Activated naive CD4-positive, alpha-beta T cell treated with anti-CD3 and anti-CD28 coated beads, Interleukin-2, amount 10 ng/mL, durations not matched to agents 7 days and 5 days (primary cell): ENCODE data around the gene CFAP251.

ENCODE experiments used
- CTCF ChIA-PET: fragments of 350-600 bp; sonication (Branson Sonifier 250); formaldehyde crosslinking; loops from one replicate; lab custom pipeline; 2021; ENCODE audit warnings: antibody characterized with exemption; lab: Charles Lee
- DNase-seq: peaks from one replicate; pipeline ENCODE4 v3.0.0-alpha.2; 2020
- H3K27ac Mint-ChIP-seq: one replicate; pipeline ENCODE4 v1.8.0; 2021; ENCODE audit warnings: mild to moderate bottlenecking, moderate library complexity, mixed read lengths
- H3K27me3 Mint-ChIP-seq: one replicate; pipeline ENCODE4 v1.8.0; 2021; ENCODE audit warnings: mild to moderate bottlenecking, mixed read lengths
- H3K36me3 Mint-ChIP-seq: one replicate; pipeline ENCODE4 v1.8.0; 2021; ENCODE audit warnings: mixed read lengths
- H3K4me1 Mint-ChIP-seq: one replicate; pipeline ENCODE4 v1.8.0; 2021; ENCODE audit warnings: mixed read lengths
- H3K4me3 Mint-ChIP-seq: one replicate; pipeline ENCODE4 v1.8.0; 2021; ENCODE audit warnings: mild to moderate bottlenecking, moderate library complexity, mixed read lengths
- H3K9me3 Mint-ChIP-seq: one replicate; pipeline ENCODE4 v1.8.0; 2021; ENCODE audit warnings: mixed read lengths

The CFAP251 gene

DNA sequence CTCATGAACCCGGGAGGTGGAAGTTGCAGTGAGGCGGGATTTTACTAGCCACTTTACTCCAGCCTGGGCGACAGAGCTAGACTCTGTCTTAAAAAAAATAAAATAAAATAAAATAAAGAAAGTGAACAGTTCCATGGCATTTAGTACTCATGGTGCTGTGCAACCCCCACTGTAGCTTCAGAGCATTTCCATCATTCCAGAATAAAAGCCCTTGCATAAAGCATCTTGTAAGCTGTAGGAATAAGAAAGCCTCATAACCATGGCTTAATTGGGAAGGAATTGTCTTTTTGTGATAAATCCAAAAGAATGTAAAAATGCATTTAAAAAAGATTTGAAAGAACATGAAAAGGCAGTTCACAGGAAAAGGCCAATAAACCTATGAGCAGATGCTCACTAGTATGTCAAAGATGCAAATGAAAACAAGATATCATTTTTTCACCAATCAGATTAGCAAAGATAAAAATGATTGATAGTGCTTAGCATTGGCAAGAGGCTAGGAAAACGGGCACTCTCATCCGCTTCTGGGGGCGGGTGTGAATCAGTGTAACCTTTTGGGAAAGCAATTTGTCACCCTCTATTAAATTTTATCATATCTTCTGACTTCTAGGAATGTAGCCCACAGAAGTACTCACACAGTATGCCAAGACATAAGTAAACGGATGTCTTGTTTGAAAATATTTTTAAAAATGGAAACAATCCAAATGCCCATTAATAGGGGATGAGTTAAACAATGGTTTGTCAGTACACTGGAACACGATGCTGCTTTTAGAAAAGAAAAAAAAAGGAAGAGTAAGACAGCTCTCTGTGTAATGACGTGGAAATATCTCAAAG is 46.6 kb downstream of the CFAP251 start:
- CTCF ChIA-PET: no interaction called here
- H3K4me3 Mint-ChIP-seq: no peak overlapping the region
- no peaks in the 10 kb centered on the region for H3K9me3 Mint-ChIP-seq
- H3K27ac Mint-ChIP-seq: no peak overlapping the region
- H3K4me1 Mint-ChIP-seq: peaks cover 6% of the 10 kb centered on the region
- no peaks in the 10 kb centered on the region for H3K36me3 Mint-ChIP-seq
- H3K27me3 Mint-ChIP-seq: peaks cover 5% of the 10 kb centered on the region
- DNase-seq: no peak

DNA sequence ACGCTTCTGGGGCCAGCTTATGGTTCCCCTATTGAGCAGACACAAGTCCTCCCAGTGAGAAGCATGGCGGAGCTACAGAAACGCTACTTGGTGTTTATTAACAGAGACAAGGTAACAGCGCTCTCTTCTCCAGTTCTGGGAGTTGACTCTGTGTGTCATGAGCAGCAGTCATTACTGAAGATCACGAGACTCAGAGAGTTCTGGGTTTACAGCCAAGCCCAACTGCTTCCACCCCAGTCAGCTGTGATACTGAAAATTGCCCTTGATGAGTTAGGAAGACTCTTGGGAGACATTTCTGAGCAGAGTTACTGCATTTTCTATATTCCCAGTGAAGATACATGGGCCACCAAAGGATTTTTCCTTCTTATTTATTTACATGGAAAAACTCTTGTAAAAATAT is 48.6 kb downstream of the CFAP251 start:
- Mint-ChIP-seq H3K9me3 (peaks cover 2% of the 10 kb centered on the region), H3K27ac (no peak overlapping the region), H3K36me3 (no peaks in the 10 kb centered on the region), H3K27me3 (peaks cover 5% of the 10 kb centered on the region), H3K4me3 (no peak overlapping the region), H3K4me1 (peaks cover 6% of the 10 kb centered on the region)
- no peak for DNase-seq
- CTCF ChIA-PET: no interaction called here

DNA sequence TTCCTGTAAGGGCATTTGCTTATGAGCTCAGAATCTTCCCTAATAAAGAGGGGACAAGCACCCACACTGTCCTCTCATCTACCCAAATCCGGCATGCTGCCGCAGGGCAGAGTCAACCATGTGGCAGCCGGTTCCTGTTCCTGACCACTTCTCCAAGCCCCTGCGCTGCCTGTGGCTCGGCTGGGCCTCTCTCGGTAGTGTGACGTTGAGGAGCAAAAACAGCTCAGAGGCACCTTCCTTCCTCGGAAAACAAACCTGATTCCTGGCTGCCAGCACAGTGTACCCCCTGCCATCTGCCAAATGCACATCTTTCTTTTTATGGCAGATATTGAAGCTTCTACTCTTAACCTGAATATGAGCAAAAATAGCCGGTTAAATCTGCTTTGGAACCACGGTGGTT is 50.5 kb downstream of the CFAP251 start:
- H3K27ac Mint-ChIP-seq: no peak overlapping the region
- no peak for DNase-seq
- peaks cover 5% of the 10 kb centered on the region for H3K27me3 Mint-ChIP-seq
- H3K9me3 Mint-ChIP-seq: peaks cover 5% of the 10 kb centered on the region
- H3K36me3 Mint-ChIP-seq: no peaks in the 10 kb centered on the region
- H3K4me3 Mint-ChIP-seq: no peak overlapping the region
- CTCF ChIA-PET: interaction anchor here (0.6 kb wide), 2 partner anchors 23 to 680 kb away, joined by 3 read pairs; no protein-coding TSS in a partner anchor
- H3K4me1 Mint-ChIP-seq: peaks cover 6% of the 10 kb centered on the region

DNA sequence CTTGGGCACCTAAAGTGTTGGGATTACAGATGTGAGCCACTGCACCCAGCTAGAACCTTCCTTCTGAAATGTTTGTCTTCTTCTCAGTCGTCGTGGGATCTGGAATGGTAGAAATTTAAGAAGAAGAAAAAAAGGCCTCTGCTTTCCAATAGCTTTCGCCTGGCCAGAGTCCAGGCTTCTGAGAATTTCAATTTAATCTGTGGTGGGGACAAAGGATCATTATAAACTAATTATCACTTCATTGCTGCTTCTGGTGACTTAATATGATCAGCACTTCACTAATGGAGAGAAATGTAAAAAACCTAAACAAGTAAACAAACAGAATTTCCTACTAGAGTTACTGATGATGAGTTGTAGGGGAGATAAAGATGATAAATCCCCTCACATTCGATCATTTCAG is 51.3 kb downstream of the CFAP251 start:
- peaks cover 10% of the 10 kb centered on the region for H3K9me3 Mint-ChIP-seq
- no peaks in the 10 kb centered on the region for H3K36me3 Mint-ChIP-seq
- DNase-seq: no peak
- H3K4me3 Mint-ChIP-seq: no peak overlapping the region
- H3K27me3 Mint-ChIP-seq: peaks cover 7% of the 10 kb centered on the region
- peaks cover 6% of the 10 kb centered on the region for H3K4me1 Mint-ChIP-seq
- CTCF ChIA-PET: no interaction called here
- H3K27ac Mint-ChIP-seq: no peak overlapping the region

DNA sequence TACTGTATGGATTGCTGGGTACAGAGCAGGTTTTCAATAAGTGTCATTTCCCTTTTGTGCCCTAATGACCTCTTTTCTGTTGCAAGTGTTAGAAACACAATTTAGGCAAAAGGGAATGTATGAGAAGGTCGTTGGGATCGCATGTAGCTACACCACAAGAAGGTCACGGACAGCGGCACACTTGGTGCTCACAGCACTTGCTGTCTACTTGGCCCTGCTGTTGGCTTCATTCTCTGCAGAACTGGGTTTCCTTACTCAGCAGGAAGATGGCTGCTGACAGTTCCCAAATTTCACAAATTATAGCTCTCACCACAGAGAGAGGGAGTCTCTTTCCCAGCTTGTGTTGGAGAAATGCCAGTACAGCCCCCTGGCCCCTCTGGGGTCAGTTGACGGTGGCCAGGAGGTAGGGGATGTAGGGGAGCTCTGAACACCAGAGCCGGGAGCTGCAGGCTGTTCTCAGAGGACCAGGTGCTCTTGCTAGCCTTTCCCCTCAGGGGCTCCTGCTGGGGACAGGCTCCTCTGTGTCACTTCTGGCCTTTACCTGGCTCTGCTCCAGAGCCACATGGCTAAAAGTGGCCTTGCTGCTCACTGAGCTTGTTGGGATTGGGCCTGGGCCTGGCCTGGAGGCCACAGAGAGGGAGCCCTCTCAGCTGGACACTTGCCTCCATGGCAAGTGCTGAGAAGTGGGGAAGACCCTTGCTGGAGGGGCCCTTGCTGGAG is 52.3 kb downstream of the CFAP251 start:
- peaks cover 14% of the 10 kb centered on the region for H3K27me3 Mint-ChIP-seq
- no peak overlapping the region for H3K27ac Mint-ChIP-seq
- H3K4me1 Mint-ChIP-seq: peaks cover 6% of the 10 kb centered on the region
- no peaks in the 10 kb centered on the region for H3K36me3 Mint-ChIP-seq
- no peak for DNase-seq
- CTCF ChIA-PET: no interaction called here
- H3K9me3 Mint-ChIP-seq: peaks cover 10% of the 10 kb centered on the region
- no peak overlapping the region for H3K4me3 Mint-ChIP-seq

DNA sequence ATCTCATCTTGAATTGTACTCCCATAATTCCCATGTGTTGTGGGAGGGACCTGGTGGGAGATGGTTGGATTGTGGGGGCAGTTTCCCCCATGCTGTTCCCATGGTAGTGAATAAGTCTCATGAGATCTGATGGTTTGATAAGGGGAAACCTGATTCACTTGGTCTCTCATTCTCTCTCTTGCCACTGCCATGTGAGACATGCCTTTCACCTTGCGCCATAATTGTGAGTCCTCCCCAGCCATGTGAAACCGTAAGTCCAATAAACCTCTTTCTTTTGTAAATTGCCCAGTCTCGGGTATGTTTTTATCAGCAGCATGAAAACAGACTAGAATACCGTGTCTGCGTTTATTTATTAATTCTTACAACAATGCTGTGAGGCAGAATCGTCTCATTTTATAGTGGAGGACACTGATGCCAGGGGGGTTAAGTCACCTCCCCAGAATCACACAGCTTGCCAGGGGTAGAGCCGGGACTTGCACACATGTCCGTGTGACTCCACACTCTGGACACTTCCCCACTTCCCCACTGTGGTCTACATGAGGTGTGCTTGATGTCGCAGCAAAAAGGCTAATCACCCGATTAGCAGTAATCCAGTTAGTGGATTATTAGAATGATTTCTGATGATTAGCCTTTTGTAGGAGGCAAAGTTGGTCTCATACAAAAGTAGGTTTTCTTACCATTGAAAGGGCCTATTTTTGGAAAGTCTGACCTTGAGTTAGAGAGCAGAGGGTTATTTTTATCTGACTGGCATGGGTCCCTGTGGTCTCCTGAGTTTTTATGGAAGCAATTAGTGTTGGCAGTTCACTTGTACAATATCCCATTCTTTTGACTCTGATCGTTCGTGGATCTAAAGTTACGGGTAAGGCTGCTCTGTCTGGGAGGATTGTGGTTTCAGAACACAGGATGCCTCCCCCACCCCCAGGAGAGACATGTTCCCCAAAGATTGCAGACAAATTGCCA is 55.9 kb downstream of the CFAP251 start:
- H3K27ac Mint-ChIP-seq: no peak overlapping the region
- no peak overlapping the region for H3K4me3 Mint-ChIP-seq
- H3K4me1 Mint-ChIP-seq: peaks cover under 1% of the 10 kb centered on the region
- no peaks in the 10 kb centered on the region for H3K36me3 Mint-ChIP-seq
- H3K9me3 Mint-ChIP-seq: peaks cover 10% of the 10 kb centered on the region
- CTCF ChIA-PET: no interaction called here
- H3K27me3 Mint-ChIP-seq: peaks cover 22% of the 10 kb centered on the region
- no peak for DNase-seq

DNA sequence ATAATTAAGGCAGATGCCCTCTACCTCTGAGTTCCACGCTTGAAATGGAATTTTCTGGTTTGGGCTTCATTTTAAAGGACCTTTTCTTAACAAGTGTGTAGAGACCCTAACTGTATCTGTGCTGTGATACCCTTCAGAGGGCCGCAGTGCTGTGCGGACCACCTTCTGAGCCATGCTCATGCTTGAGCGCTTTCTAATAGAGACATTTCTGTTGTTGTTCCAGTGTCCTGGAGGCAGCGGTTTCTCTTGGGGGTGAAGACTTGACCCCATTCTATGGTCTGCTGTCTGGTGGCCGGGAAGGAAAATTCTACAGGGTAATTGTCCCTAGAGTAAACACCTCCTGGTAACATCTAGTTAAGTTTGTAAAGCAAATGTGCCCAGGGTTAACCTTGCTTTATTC is 56.6 kb downstream of the CFAP251 start:
- H3K9me3 Mint-ChIP-seq: peaks cover 10% of the 10 kb centered on the region
- no peaks in the 10 kb centered on the region for H3K36me3 Mint-ChIP-seq
- H3K4me1 Mint-ChIP-seq: no peaks in the 10 kb centered on the region
- DNase-seq: no peak
- no peak overlapping the region for H3K27ac Mint-ChIP-seq
- no peak overlapping the region for H3K4me3 Mint-ChIP-seq
- H3K27me3 Mint-ChIP-seq: peaks cover 23% of the 10 kb centered on the region
- CTCF ChIA-PET: interaction anchor here (0.8 kb wide), 1 partner anchor 10 kb away, joined by 3 read pairs; no protein-coding TSS in a partner anchor

DNA sequence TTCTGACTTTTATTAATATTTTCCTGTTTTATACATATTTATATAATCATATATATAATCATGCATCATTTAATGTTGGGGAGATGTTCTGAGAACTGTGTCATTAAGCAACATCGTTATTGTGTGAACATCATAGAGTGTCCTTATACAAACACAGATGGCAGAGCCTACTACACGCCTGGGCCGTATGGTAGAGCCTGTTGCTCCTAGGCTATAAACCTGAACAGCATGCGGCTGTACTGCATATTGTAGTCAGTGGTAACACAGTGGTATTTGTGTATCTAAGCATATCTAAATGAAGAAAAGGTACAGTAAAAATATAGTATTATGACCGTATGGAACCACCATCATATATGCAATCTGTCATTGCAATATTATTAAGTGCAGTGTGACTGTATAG is 58.6 kb downstream of the CFAP251 start:
- no peak overlapping the region for H3K27ac Mint-ChIP-seq
- CTCF ChIA-PET: no interaction called here
- no peaks in the 10 kb centered on the region for H3K36me3 Mint-ChIP-seq
- no peaks in the 10 kb centered on the region for H3K4me1 Mint-ChIP-seq
- peaks cover 8% of the 10 kb centered on the region for H3K9me3 Mint-ChIP-seq
- peaks cover 39% of the 10 kb centered on the region for H3K27me3 Mint-ChIP-seq
- no peak overlapping the region for H3K4me3 Mint-ChIP-seq
- no peak for DNase-seq

DNA sequence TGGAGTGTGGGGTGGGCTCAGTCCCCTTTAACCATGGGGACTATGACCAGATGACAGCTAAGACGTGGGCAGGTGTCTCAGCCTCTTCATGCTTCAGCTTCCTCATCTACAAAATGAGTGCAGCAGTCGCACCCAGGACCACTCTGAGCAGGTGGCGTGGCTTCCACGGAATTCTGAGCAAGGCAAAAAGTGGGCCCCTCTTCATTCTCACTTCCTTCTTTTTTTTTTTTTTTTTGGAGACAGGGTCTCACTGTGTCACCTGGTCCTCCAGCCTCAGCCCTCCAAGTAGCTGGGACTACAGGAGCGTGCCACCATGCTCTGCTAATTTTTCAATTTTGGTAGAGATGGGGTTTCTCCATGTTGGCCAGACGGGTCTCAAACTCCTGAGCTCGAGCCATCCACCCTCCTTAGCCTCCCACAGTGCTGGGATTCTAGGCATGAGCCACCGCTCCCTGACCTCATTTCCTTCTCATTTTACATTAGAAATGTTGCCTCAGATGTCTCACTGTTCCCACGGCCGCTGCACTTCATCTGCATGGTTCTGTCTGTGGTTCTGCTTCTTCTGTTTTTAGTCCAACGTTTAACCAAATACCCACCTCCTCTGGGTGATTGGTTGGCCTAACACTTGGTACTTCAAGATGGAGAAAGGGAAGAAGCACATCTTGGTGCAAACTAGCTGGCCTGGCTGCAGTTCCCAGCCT is 61.9 kb downstream of the CFAP251 start:
- Mint-ChIP-seq H3K4me1 (peaks cover 9% of the 10 kb centered on the region), H3K27ac (no peak overlapping the region), H3K27me3 (peaks cover 38% of the 10 kb centered on the region), H3K4me3 (no peak overlapping the region), H3K9me3 (no peaks in the 10 kb centered on the region), H3K36me3 (no peaks in the 10 kb centered on the region)
- CTCF ChIA-PET: interaction anchor here (0.7 to 1.0 kb wide), 2 partner anchors 32 to 87 kb away, joined by 3 to 4 read pairs; no protein-coding TSS in a partner anchor
- no peak for DNase-seq

DNA sequence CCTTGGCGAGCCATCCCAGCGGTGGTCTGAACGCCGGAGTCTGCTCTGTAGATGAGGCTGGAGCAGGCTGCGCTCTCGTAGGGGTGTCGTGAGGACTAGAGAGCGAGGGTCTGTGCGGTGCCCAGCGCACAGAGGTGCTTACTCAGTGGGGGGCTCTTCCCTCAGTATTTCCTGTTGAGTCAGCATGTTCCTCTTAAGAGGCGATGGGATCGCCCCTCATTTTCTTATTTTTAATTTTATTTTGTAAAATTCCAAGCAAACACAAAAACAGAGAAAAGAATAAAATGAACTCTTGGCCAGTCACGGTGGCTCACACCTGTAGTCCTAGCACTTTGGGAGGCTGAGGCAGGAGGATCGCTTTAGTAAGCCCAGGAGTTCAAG is 62.5 kb downstream of the CFAP251 start:
- CTCF ChIA-PET: interaction anchor here (0.7 to 1.0 kb wide), 2 partner anchors 31 to 88 kb away, joined by 3 to 4 read pairs; no protein-coding TSS in a partner anchor

DNA sequence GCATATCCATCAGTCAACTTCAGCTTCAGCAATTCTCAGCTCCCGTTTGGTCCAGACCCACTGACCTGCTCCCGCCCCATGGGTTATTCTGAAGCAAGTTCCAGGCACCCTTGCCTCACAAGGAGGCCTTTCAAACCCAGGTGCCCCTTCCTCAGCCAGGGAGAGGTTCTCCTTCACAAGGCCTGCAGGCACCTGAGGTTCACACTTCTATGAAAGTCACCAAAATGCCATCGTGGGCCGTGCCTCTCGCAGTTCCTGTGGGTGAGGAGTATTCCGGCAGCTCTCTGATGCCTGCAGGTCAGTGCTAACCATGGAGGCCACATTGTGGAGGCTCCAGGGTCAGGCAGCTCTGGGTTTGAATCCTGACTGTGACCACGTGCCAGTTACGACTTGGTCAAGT is 63.1 kb downstream of the CFAP251 start:
- Mint-ChIP-seq H3K36me3 (no peaks in the 10 kb centered on the region), H3K27me3 (peaks cover 30% of the 10 kb centered on the region), H3K27ac (no peak overlapping the region), H3K9me3 (no peaks in the 10 kb centered on the region), H3K4me3 (no peak overlapping the region), H3K4me1 (peaks cover 9% of the 10 kb centered on the region)
- DNase-seq: no peak
- CTCF ChIA-PET: no interaction called here

More for the DNA sequence above, 62.5 kb downstream of the CFAP251 start:
- H3K9me3 Mint-ChIP-seq: no peaks in the 10 kb centered on the region
- H3K4me1 Mint-ChIP-seq: peaks cover 9% of the 10 kb centered on the region
- H3K36me3 Mint-ChIP-seq: no peaks in the 10 kb centered on the region
- DNase-seq: no peak
- peaks cover 36% of the 10 kb centered on the region for H3K27me3 Mint-ChIP-seq
- no peak overlapping the region for H3K27ac Mint-ChIP-seq
- H3K4me3 Mint-ChIP-seq: no peak overlapping the region

DNA sequence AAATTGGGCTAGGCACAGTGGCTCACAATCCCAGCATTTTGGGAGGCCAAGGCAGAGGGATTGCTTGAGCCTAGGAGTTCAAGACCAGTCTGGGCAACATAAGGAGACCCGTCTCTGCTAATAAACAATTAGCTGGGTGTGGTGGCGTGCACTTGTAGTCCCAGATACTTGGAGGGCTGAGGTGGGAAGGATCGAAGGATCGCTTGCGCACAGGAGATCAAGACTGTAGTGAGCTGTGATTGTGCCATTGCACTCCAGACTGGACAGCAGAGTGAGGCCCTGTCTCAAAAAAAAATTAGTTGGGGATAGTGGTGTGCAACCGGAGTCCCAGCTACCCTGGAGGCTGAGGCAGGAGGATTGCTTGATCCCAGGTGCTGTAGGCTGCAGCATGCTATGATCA is 64.6 kb downstream of the CFAP251 start:
- H3K27ac Mint-ChIP-seq: no peak overlapping the region
- DNase-seq: no peak
- H3K36me3 Mint-ChIP-seq: no peaks in the 10 kb centered on the region
- CTCF ChIA-PET: interaction anchor here (0.6 to 0.7 kb wide), 2 partner anchors 29 to 76 kb away, joined by 3 read pairs; no protein-coding TSS in a partner anchor
- no peak overlapping the region for H3K4me3 Mint-ChIP-seq
- H3K27me3 Mint-ChIP-seq: peaks cover 30% of the 10 kb centered on the region
- no peaks in the 10 kb centered on the region for H3K9me3 Mint-ChIP-seq
- H3K4me1 Mint-ChIP-seq: peaks cover 9% of the 10 kb centered on the region

DNA sequence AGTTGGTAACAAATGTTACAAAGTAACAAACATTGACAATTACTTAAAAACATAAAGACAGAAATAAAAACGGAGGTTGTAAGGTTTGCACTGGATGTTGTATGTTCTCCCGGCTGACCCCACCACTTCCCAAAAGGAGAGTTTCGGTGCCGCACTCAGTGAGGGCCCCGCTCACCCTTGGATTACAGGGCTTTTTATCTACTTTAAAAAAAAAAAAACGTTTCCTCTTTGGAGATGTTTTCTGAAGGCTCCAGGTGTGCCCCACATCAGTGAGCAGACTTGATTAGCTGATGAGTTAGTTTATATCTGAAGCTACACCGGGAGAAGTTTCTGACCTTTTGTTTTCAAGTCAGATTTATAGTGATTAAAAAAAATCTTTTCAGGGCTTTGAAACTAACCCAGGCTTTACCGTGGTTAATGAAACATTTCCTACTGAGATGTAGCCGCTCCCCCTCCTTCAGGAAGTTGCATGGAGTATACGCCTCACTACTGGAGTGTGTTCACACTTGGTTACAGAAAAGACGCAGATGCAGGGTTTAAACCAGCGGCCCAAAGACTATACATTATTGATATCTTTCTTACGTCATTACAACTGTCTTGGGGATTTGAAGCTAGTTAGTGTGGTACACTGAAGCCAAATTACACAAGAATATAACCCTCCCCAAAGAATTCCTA is 65.3 kb downstream of the CFAP251 start:
- no peak overlapping the region for H3K4me3 Mint-ChIP-seq
- no peaks in the 10 kb centered on the region for H3K9me3 Mint-ChIP-seq
- no peak for DNase-seq
- no peaks in the 10 kb centered on the region for H3K36me3 Mint-ChIP-seq
- H3K27ac Mint-ChIP-seq: no peak overlapping the region
- H3K27me3 Mint-ChIP-seq: peaks cover 30% of the 10 kb centered on the region
- peaks cover 9% of the 10 kb centered on the region for H3K4me1 Mint-ChIP-seq
- CTCF ChIA-PET: interaction anchor here (0.6 to 1.3 kb wide), 5 partner anchors 29 to 1002 kb away, joined by 3 to 4 read pairs (median 3); no protein-coding TSS in a partner anchor
